Measurements from ENCODE around the gene KCNMA1.

The KCNMA1 gene

GRCh38 chr10:77328272-77328816, 309.3 kb downstream of the KCNMA1 start:
- DNase-seq (ENCODE audit: low read depth) = no peak

GRCh38 chr10:77325233-77325537, 312.4 kb downstream of the KCNMA1 start:
- DNase-seq (ENCODE audit: low read depth) = no peak

- DNase-seq (ENCODE audit: low read depth) = no peak
Measured at GRCh38 chr10:77321838-77322237, 315.8 kb downstream of the KCNMA1 start.

GRCh38 chr10:77320971-77321471, 316.6 kb downstream of the KCNMA1 start:
- no peak for DNase-seq (ENCODE audit: low read depth)

GRCh38 chr10:77319557-77319956, 318.1 kb downstream of the KCNMA1 start:
- DNase-seq (ENCODE audit: low read depth) = no peak

- DNase-seq (ENCODE audit: low read depth) = no peak
Measured at GRCh38 chr10:77318739-77319138, 318.9 kb downstream of the KCNMA1 start.

GRCh38 chr10:77317221-77317620, 320.4 kb downstream of the KCNMA1 start:
- DNase-seq (ENCODE audit: low read depth) = no peak

- DNase-seq (ENCODE audit: low read depth) = no peak
Measured at GRCh38 chr10:77315496-77316129, 322.0 kb downstream of the KCNMA1 start.

- no peak for DNase-seq (ENCODE audit: low read depth)
Measured at GRCh38 chr10:77313066-77313750, 324.4 kb downstream of the KCNMA1 start.

- DNase-seq (ENCODE audit: low read depth) = no peak
Measured at GRCh38 chr10:77311186-77311585, 326.4 kb downstream of the KCNMA1 start.

GRCh38 chr10:77310288-77310840, 327.2 kb downstream of the KCNMA1 start:
- DNase-seq (ENCODE audit: low read depth) = no peak

GRCh38 chr10:77309509-77309908, 328.1 kb downstream of the KCNMA1 start:
- no peak for DNase-seq (ENCODE audit: low read depth)

- DNase-seq (ENCODE audit: low read depth) = no peak
Measured at GRCh38 chr10:77309092-77309491, 328.5 kb downstream of the KCNMA1 start.

GRCh38 chr10:77308084-77308732, 329.4 kb downstream of the KCNMA1 start:
- no peak for DNase-seq (ENCODE audit: low read depth)

GRCh38 chr10:77306666-77307065, 330.9 kb downstream of the KCNMA1 start:
- DNase-seq (ENCODE audit: low read depth) = no peak

- no peak for DNase-seq (ENCODE audit: low read depth)
Measured at GRCh38 chr10:77305650-77306632, 331.7 kb downstream of the KCNMA1 start.

GRCh38 chr10:77304192-77304591, 333.4 kb downstream of the KCNMA1 start:
- DNase-seq (ENCODE audit: low read depth) = no peak

GRCh38 chr10:77301305-77301730, 336.3 kb downstream of the KCNMA1 start:
- DNase-seq (ENCODE audit: low read depth) = no peak

GRCh38 chr10:77300682-77301302, 336.8 kb downstream of the KCNMA1 start:
- no peak for DNase-seq (ENCODE audit: low read depth)

- no peak for DNase-seq (ENCODE audit: low read depth)
Measured at GRCh38 chr10:77299320-77299719, 338.3 kb downstream of the KCNMA1 start.

- no peak for DNase-seq (ENCODE audit: low read depth)
Measured at GRCh38 chr10:77297393-77297739, 340.2 kb downstream of the KCNMA1 start.

All from stimulated activated CD8-positive, alpha-beta memory T cell treated with anti-CD3 and anti-CD28 coated beads, Interleukin-12 subunit alpha, Interleukin-12 subunit beta, amount 100 ng/mL, for 1 hour (primary cell).